GM23248 (cell line): Measurements from ENCODE around the gene ARHGEF12.

Experiments
- EZH2 ChIP-seq: fragments of 200-600 bp; sonication (generic); IDR thresholded peaks from 2 replicates; pipeline ENCODE4 v1.6.1; 2018; ENCODE audit warnings: antibody characterized with exemption, mild to moderate bottlenecking; ENCODE audit not compliant: insufficient read depth, poor library complexity, severe bottlenecking
- EZH2phosphoT487 ChIP-seq: fragments of 200-600 bp; sonication (generic); IDR thresholded peaks from 2 replicates; pipeline ENCODE4 v1.6.1; 2018; ENCODE audit warnings: antibody characterized with exemption, moderate library complexity, mild to moderate bottlenecking, low read depth; ENCODE audit not compliant: insufficient read depth

DNA sequence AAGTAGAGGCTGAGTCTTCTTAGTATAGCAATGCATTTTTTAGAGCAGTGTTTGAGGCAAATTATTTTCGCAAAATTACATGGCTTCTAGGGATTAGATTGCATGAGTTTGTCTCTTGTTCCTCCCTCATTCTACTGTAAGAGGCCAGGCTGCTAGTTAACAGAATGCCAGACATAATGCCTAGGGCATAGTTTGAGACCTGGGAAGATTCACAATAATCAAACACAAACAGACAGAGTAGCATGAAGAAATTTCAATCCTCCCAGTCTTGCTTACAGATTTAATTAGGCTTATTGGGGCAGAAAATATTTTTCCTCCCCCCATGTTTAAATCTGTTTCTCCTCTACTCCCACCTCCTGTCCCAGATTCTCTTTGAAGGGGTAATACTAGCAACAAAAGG, 48.3 kb downstream of the ARHGEF12 start:
- no peak for TF ChIP-seq EZH2
- TF ChIP-seq EZH2phosphoT487: no peak
